Osteoblast (primary cell): ENCODE results near the gene PLCG1. TPM values are rescaled to one million over a fixed set of nuclear protein-coding genes. Genes with fewer than 3 reads are reported as not detected.

ENCODE experiments used
- DNase-seq: peaks from one replicate; pipeline ENCODE4 v3.0.0; 2011; ENCODE audit warnings: low spot score, mixed read lengths; ENCODE audit not compliant: insufficient read length; ENCODE audit errors: missing footprints
- H2AFZ ChIP-seq: 2 replicates; pipeline ENCODE4 v1.6.0; 2011; ENCODE audit warnings: mild to moderate bottlenecking, low read length
- H3K27ac ChIP-seq: 2 replicates; pipeline ENCODE4 v1.5.1; 2011; ENCODE audit warnings: mild to moderate bottlenecking, low read depth, low read length, moderate library complexity
- H3K27me3 ChIP-seq: 2 replicates; pipeline ENCODE4 v1.6.0; 2012; ENCODE audit warnings: mild to moderate bottlenecking, control low read depth, inconsistent platforms, low read length, moderate library complexity; ENCODE audit not compliant: insufficient read depth
- H3K36me3 ChIP-seq: 2 replicates; pipeline ENCODE4 v1.5.1; 2011; ENCODE audit warnings: mild to moderate bottlenecking, low read length, control low read depth, moderate library complexity; ENCODE audit not compliant: insufficient read depth
- H3K4me1 ChIP-seq: 2 replicates; pipeline ENCODE4 v1.5.1; 2011; ENCODE audit warnings: mild to moderate bottlenecking, low read length, control low read depth, moderate library complexity; ENCODE audit not compliant: insufficient read depth
- H3K4me2 ChIP-seq: 2 replicates; pipeline ENCODE4 v1.6.0; 2011; ENCODE audit warnings: mild to moderate bottlenecking, low read length; ENCODE audit not compliant: insufficient read depth
- H3K4me3 ChIP-seq: fragments of 200-600 bp; sonication (generic); 3 replicates; pipeline ENCODE4 v1.5.1; 2012; ENCODE audit warnings: mild to moderate bottlenecking, low read length, inconsistent platforms; ENCODE audit not compliant: insufficient read depth
- H3K79me2 ChIP-seq: 2 replicates; pipeline ENCODE4 v1.6.0; 2012; ENCODE audit warnings: mild to moderate bottlenecking, low read length, control low read depth, inconsistent platforms; ENCODE audit not compliant: insufficient read depth
- H3K9me3 ChIP-seq: 2 replicates; pipeline ENCODE4 v1.5.1; 2011; ENCODE audit warnings: low read depth, low read length, control low read depth
- H4K20me1 ChIP-seq: 2 replicates; pipeline ENCODE4 v1.6.0; 2012; ENCODE audit warnings: mild to moderate bottlenecking, low read length, control low read depth; ENCODE audit not compliant: insufficient read depth
- CTCF ChIP-seq: IDR thresholded peaks from 2 replicates; pipeline ENCODE4 v1.5.1; 2011; ENCODE audit warnings: mild to moderate bottlenecking, low read depth, low read length, moderate library complexity; ENCODE audit errors: extremely low read depth
- total RNA-seq: library from RNA; depleted of rRNA; stranded (reverse); fragments of >200 nt; gene quantifications from 2 replicates; pipeline ENCODE4 v1.2.3, GENCODE V29; 2012

Gene PLCG1
- total RNA-seq, 1 donor, result 72.4 TPM

GRCh38 chr20:41135187-41135887 lies 2.0 kb upstream of the PLCG1 start:
- peak; percentile 73 for DNase-seq
- Histone ChIP-seq H3K9me3 (no peaks in the 10 kb centered on the region), H3K36me3 (no peaks in the 10 kb centered on the region), H3K4me2 (no peak overlapping the region), H2AFZ (no peak overlapping the region), H4K20me1 (peaks cover 20% of the 10 kb centered on the region), H3K79me2 (peaks cover 34% of the 10 kb centered on the region), H3K4me3 (no peak overlapping the region), H3K4me1 (peaks cover 8% of the 10 kb centered on the region), H3K27me3 (no peaks in the 10 kb centered on the region), H3K27ac (no peak overlapping the region)
- peak; percentile 74 for TF ChIP-seq CTCF

GRCh38 chr20:41135888-41136679 lies 1.3 kb upstream of the PLCG1 start:
- Histone ChIP-seq H3K4me1 (peaks cover 14% of the 10 kb centered on the region), H3K27me3 (no peaks in the 10 kb centered on the region), H3K79me2 (peaks cover 42% of the 10 kb centered on the region), H3K36me3 (no peaks in the 10 kb centered on the region), H3K4me2 (peak overlapping the region; percentile 87), H3K4me3 (peak overlapping the region; percentile 87), H3K9me3 (no peaks in the 10 kb centered on the region), H3K27ac (no peak overlapping the region), H2AFZ (peak overlapping the region; percentile 92), H4K20me1 (peaks cover 28% of the 10 kb centered on the region)
- no peak for DNase-seq
- TF ChIP-seq CTCF, result no peak

GRCh38 chr20:41137614-41138474 lies 501 bp downstream of the PLCG1 start:
- H3K4me1 ChIP-seq, result peaks cover 18% of the 10 kb centered on the region
- H3K36me3 ChIP-seq, result no peaks in the 10 kb centered on the region
- H3K4me3 ChIP-seq, result peak overlapping the region; percentile 87
- H3K9me3 ChIP-seq, result no peaks in the 10 kb centered on the region
- peaks cover 44% of the 10 kb centered on the region for H4K20me1 ChIP-seq
- H3K27me3 ChIP-seq, result no peaks in the 10 kb centered on the region
- peak overlapping the region; percentile 46 for H3K27ac ChIP-seq
- H3K79me2 ChIP-seq, result peaks cover 59% of the 10 kb centered on the region
- H3K4me2 ChIP-seq, result peak overlapping the region; percentile 80
- peak; percentile 94 for DNase-seq
- TF ChIP-seq CTCF, result no peak
- H2AFZ ChIP-seq, result peak overlapping the region; percentile 4
